Mucosa of gallbladder (tissue), 1 donor: ENCODE measurements around the gene ZSWIM3. TPM values are rescaled to one million over a fixed set of nuclear protein-coding genes. Genes with fewer than 3 reads are reported as not detected.

Experiments
- DNase-seq: peaks from one replicate; pipeline ENCODE4 v3.0.0-alpha.2; 2020; ENCODE audit warnings: low spot score
- total RNA-seq: library from RNA; stranded (reverse); gene quantifications from one replicate; pipeline ENCODE4 v1.2.1, GENCODE V29; 2021
- donor health status: DM: no; HTN: no; CAD: no.

Gene ZSWIM3
- total RNA-seq, 1 donor from 2014 or later, result 4.7 TPM

- no peak for DNase-seq
Measured at GRCh38 chr20:45927071-45927878, 69.9 kb downstream of the ZSWIM3 start.

Other genes starting within 250 kb of the ZSWIM3 start
- gene WFDC10A, start 227.9 kb upstream of the ZSWIM3 start, total RNA-seq, result not detected
- not detected for gene WFDC9, start 226.3 kb upstream of the ZSWIM3 start, total RNA-seq
- not detected for gene WFDC11, start 187.4 kb upstream of the ZSWIM3 start, total RNA-seq
- not detected for gene WFDC13, start 155.6 kb upstream of the ZSWIM3 start, total RNA-seq
- gene WFDC10B, start 152.6 kb upstream of the ZSWIM3 start, total RNA-seq, result 0.49 TPM
- not detected for gene SPINT4, start 135.3 kb upstream of the ZSWIM3 start, total RNA-seq
- gene WFDC3, start 65.7 kb upstream of the ZSWIM3 start, total RNA-seq, result 1.8 TPM
- 26.4 TPM for gene DNTTIP1, start 65.7 kb upstream of the ZSWIM3 start, total RNA-seq
- 2.9 TPM for gene UBE2C, start 45.0 kb upstream of the ZSWIM3 start, total RNA-seq
- 0.81 TPM for gene TNNC2, start 30.3 kb upstream of the ZSWIM3 start, total RNA-seq
- gene SNX21, start 23.8 kb upstream of the ZSWIM3 start, total RNA-seq, result 34.6 TPM
- 35.7 TPM for gene ACOT8, start 222 bp upstream of the ZSWIM3 start, total RNA-seq
- 14.6 TPM for gene ZSWIM1, start 23.6 kb downstream of the ZSWIM3 start, total RNA-seq
- gene SPATA25, start 30.0 kb downstream of the ZSWIM3 start, total RNA-seq, result 2.8 TPM
- 5.9 TPM for gene NEURL2, start 33.6 kb downstream of the ZSWIM3 start, total RNA-seq
- 153 TPM for gene CTSA, start 33.7 kb downstream of the ZSWIM3 start, total RNA-seq
- 111 TPM for gene PLTP, start 54.5 kb downstream of the ZSWIM3 start, total RNA-seq
- gene PCIF1, start 77.1 kb downstream of the ZSWIM3 start, total RNA-seq, result 29.3 TPM
- gene ZNF335, start 114.6 kb downstream of the ZSWIM3 start, total RNA-seq, result 19.4 TPM
- 0.52 TPM for gene MMP9, start 151.3 kb downstream of the ZSWIM3 start, total RNA-seq
- gene SLC12A5, start 171.6 kb downstream of the ZSWIM3 start, total RNA-seq, result 0.32 TPM
- 27.0 TPM for gene NCOA5, start 232.3 kb downstream of the ZSWIM3 start, total RNA-seq